Glomerular endothelial cell (primary cell): ENCODE results near the gene KCNC4. TPM values are rescaled to one million over a fixed set of nuclear protein-coding genes. Genes with fewer than 3 reads are reported as not detected.

Experiments used
- DNase-seq: peaks from one replicate; pipeline ENCODE4 v3.0.0-alpha.2; 2011; ENCODE audit warnings: low read depth, low spot score; ENCODE audit errors: extremely low read depth
- total RNA-seq: library from RNA; depleted of rRNA; stranded (reverse); fragments of >200 nt; gene quantifications from 2 replicates; pipeline ENCODE4 v1.2.3, GENCODE V29; 2015

KCNC4 gene
- 6.0 and 12.0 TPM in 2 replicates for total RNA-seq

GRCh38 chr1:110209715-110210603, at the start of gene KCNC4:
KCNC4 (plus strand) TSS chr1:110210314; CDS start chr1:110211500, 1,186 bp downstream.
- DNase-seq = no peak

- no peak for DNase-seq
Observed at GRCh38 chr1:110160538-110161100, 49.5 kb upstream of the KCNC4 start.

- no peak for DNase-seq
Observed at GRCh38 chr1:110161165-110161564, 48.9 kb upstream of the KCNC4 start.

GRCh38 chr1:110161849-110162248, 48.3 kb upstream of the KCNC4 start:
- DNase-seq = no peak

GRCh38 chr1:110163591-110163990, 46.5 kb upstream of the KCNC4 start:
- no peak for DNase-seq

GRCh38 chr1:110164725-110165350, 45.3 kb upstream of the KCNC4 start:
- DNase-seq = no peak

DNA sequence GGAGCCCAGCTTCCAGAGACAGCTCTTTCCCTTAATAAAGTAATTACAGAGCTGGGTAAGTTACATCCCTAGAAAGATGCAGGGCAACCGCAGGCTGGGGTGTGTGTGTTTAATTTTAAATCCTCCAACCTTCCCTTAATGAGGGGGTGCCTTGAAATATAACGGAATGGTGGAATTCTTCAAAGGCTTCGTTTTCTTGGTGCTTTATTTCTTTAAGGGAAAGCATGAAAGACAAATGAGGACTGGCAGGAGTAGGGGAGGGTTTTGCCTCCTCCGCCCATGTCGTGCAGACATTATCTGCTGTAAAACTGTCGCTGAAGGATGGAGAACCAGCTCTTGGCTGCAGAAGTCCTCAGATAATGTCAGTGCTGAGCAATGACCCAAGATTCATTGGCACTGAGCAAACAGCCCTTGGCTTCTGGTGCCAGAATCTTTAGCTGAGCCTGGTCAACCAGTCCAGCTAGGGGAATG, 44.3 kb upstream of the KCNC4 start:
- DNase-seq = no peak

DNA sequence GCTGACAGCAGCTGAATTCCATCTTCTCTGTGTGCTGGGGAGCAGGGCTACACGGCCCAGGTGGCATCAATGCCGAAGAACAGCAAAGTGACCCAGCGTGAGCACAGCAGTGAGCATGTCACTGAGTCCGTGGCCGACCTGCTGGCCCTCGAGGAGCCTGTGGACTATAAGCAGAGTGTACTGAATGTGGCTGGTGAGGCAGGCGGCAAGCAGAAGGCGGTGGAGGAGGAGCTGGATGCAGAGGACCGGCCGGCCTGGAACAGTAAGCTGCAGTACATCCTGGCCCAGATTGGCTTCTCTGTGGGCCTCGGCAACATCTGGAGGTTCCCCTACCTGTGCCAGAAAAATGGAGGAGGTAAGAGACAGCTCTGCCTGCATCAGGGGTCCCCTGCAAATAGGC, 43.3 kb upstream of the KCNC4 start:
- no peak for DNase-seq

DNA sequence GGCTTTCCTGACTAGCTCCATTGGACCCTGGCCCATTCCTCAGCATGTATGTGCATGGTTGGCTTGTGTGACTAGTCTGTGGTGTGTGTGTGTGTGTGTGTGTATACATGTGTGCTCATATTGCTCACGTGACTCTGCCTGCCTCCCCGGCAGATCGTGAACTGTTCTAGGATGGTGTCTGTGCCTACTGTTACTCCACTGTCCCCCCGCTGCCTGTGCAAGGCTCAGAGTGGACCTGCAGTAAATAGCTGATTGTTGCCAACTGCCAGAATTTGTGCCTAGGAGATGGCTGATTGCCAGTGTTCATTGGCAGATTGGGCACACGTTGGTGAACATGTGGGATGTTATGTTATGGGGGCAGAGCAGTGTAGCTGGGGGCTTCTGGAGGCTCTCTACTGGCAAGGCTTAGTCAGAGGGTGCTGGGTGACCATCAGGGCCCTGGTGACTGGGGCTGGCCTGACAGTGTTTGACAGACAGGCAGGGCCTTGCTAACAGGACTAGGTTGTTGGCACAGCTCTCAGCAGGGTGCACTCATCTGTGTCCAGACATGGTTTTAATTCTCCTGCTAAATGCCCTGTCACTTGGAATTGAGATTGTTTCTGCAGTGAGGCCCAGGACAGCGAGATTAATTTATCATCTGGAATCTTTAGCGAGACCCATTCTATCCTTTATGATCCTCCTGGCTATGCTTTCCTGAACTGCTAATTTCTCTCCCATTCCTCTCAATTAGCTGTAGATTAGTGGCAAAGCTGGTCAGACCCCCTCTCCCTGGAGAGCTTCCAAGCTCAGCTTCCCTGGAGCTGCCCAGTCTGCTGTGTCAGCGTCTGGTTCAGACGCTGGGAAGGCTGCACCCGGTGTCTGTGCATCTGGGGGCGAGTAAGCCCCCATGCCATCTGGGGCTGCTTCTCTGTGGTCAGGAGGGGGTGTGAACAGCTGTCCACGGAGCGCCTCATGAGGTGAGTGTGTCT, 39.1 kb upstream of the KCNC4 start:
- no peak for DNase-seq

GRCh38 chr1:110172001-110172400, 38.1 kb upstream of the KCNC4 start:
- DNase-seq = no peak

GRCh38 chr1:110173466-110174105, 36.5 kb upstream of the KCNC4 start:
- no peak for DNase-seq

GRCh38 chr1:110174961-110175360, 35.2 kb upstream of the KCNC4 start:
- no peak for DNase-seq

- no peak for DNase-seq
Observed at GRCh38 chr1:110176299-110176956, 33.7 kb upstream of the KCNC4 start.

GRCh38 chr1:110177775-110178174, 32.3 kb upstream of the KCNC4 start:
- no peak for DNase-seq

GRCh38 chr1:110183642-110184167, 26.4 kb upstream of the KCNC4 start:
- no peak for DNase-seq

- no peak for DNase-seq
Observed at GRCh38 chr1:110184446-110184845, 25.7 kb upstream of the KCNC4 start.

- no peak for DNase-seq
Observed at GRCh38 chr1:110185181-110185580, 24.9 kb upstream of the KCNC4 start.

DNA sequence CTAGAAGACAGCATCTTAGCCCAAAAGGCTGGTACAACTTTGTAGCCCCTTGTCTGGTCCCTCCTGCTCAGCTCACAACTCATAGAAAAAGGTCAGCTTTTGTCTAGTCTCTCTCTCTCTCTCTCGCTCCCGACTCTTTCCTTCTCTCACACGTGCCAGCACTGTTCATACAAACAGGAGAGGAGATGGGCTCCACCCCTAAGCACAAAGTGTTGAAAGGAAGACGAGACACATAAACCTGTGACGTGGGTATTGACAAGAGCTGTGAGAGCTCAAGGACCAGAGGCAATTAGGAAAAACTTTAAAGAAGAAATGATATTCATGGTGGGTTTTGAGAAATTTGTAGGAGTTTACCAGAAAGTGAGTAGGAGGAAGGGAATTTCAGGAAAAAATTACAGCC, 23.6 kb upstream of the KCNC4 start:
- no peak for DNase-seq

- DNase-seq = no peak
Observed at GRCh38 chr1:110187139-110187890, 22.8 kb upstream of the KCNC4 start.
